Astrocyte (in vitro differentiated cells and primary cell): ENCODE results near the gene NUP210. TPM values are rescaled to one million over a fixed set of nuclear protein-coding genes. Genes with fewer than 3 reads are reported as not detected.
A peak's percentile ranks its signal among the peaks of the same experiment; 100 is the strongest.
"Not testable (repeated sequence)": the region's sequence is repeated elsewhere in the genome, so short reads cannot be mapped to it uniquely, and the experiment has no call there.

Experiments used
- DNase-seq: peaks from one replicate; pipeline ENCODE4 v3.0.0-alpha.2; 2010; ENCODE audit warnings: low read depth
- FAIRE-seq: peaks from 2 replicates; lab custom pipeline; 2011; peaks lifted over from hg19 to GRCh38; lab: Jason Lieb, UNC
- H2AFZ ChIP-seq: 2 replicates; pipeline ENCODE4 v1.6.0; 2012; ENCODE audit warnings: low read depth, low read length, inconsistent platforms
- H3K27ac ChIP-seq: 2 replicates; pipeline ENCODE4 v1.5.1; 2011; ENCODE audit warnings: low read depth, low read length, inconsistent platforms
- H3K27me3 ChIP-seq: 2 replicates; pipeline ENCODE4 v1.6.0; 2011; ENCODE audit warnings: low read length, inconsistent platforms; ENCODE audit not compliant: insufficient read depth
- H3K36me3 ChIP-seq: 2 replicates; pipeline ENCODE4 v1.5.1; 2011; ENCODE audit warnings: low read length, inconsistent platforms; ENCODE audit not compliant: insufficient read depth
- H3K4me1 ChIP-seq: 2 replicates; pipeline ENCODE4 v1.5.1; 2011; ENCODE audit warnings: low read length, inconsistent platforms; ENCODE audit not compliant: insufficient read depth
- H3K4me2 ChIP-seq: 2 replicates; pipeline ENCODE4 v1.6.0; 2012; ENCODE audit warnings: low read length, inconsistent platforms
- H3K4me3 ChIP-seq: 2 replicates; pipeline ENCODE4 v1.5.1; 2011; ENCODE audit warnings: low read depth, mild to moderate bottlenecking, low read length, inconsistent platforms; ENCODE audit not compliant: insufficient read depth
- H3K79me2 ChIP-seq: 2 replicates; pipeline ENCODE4 v1.6.0; 2012; ENCODE audit warnings: mild to moderate bottlenecking, low read length, inconsistent platforms; ENCODE audit not compliant: insufficient read depth
- H3K9ac ChIP-seq: 2 replicates; pipeline ENCODE4 v1.6.0; 2012; ENCODE audit warnings: mild to moderate bottlenecking, low read length, inconsistent platforms
- H3K9me3 ChIP-seq: 2 replicates; pipeline ENCODE4 v1.5.1; 2012; ENCODE audit warnings: low read depth, mild to moderate bottlenecking, low read length, inconsistent platforms; ENCODE audit not compliant: insufficient read depth
- H4K20me1 ChIP-seq: 2 replicates; pipeline ENCODE4 v1.6.0; 2012; ENCODE audit warnings: low read length, inconsistent platforms; ENCODE audit not compliant: insufficient read depth
- H3K27ac Mint-ChIP-seq: one replicate; pipeline ENCODE4 v1.8.0; 2021; ENCODE audit warnings: mild to moderate bottlenecking, mixed read lengths; ENCODE audit not compliant: unreplicated experiment
- H3K27me3 Mint-ChIP-seq: one replicate; pipeline ENCODE4 v1.8.0; 2021; ENCODE audit warnings: low read depth, mixed read lengths; ENCODE audit not compliant: unreplicated experiment
- H3K36me3 Mint-ChIP-seq: one replicate; pipeline ENCODE4 v1.8.0; 2021; ENCODE audit warnings: low read depth, mixed read lengths; ENCODE audit not compliant: unreplicated experiment
- H3K4me1 Mint-ChIP-seq: one replicate; pipeline ENCODE4 v1.8.0; 2021; ENCODE audit warnings: low read depth, mixed read lengths; ENCODE audit not compliant: unreplicated experiment
- H3K4me3 Mint-ChIP-seq: one replicate; pipeline ENCODE4 v1.8.0; 2021; ENCODE audit warnings: mild to moderate bottlenecking, moderate library complexity, mixed read lengths; ENCODE audit not compliant: unreplicated experiment
- H3K9me3 Mint-ChIP-seq: one replicate; pipeline ENCODE4 v1.8.0; 2021; ENCODE audit warnings: mild to moderate bottlenecking, mixed read lengths; ENCODE audit not compliant: unreplicated experiment
- CTCF ChIP-seq: IDR thresholded peaks from 2 replicates; pipeline ENCODE4 v1.5.1; 2011; ENCODE audit warnings: low read depth, mild to moderate bottlenecking, inconsistent platforms, low read length, moderate library complexity; ENCODE audit not compliant: insufficient read depth
- EZH2 ChIP-seq: IDR thresholded peaks from 2 replicates; pipeline ENCODE4 v1.6.1; 2012; ENCODE audit warnings: mild to moderate bottlenecking, low read length, inconsistent platforms; ENCODE audit not compliant: insufficient read depth
- total RNA-seq: library from RNA; stranded (reverse); gene quantifications from 2 replicates; pipeline ENCODE4 v1.2.1, GENCODE V29; 2021

The NUP210 gene
- total RNA-seq, 1 donor from 2014 or later: 1.2 TPM

GRCh38 chr3:13452490-13453335 is 32.6 kb upstream of the NUP210 start:
- no peaks in the 10 kb centered on the region for H3K27me3 ChIP-seq
- no peak overlapping the region for H3K27ac ChIP-seq
- no peaks in the 10 kb centered on the region for H3K36me3 ChIP-seq
- Mint-ChIP-seq H3K27ac (no peak overlapping the region), H3K9me3 (no peaks in the 10 kb centered on the region), H3K4me1 (no peaks in the 10 kb centered on the region), H3K4me3 (no peak overlapping the region), H3K36me3 (no peaks in the 10 kb centered on the region), H3K27me3 (no peaks in the 10 kb centered on the region)
- H4K20me1 ChIP-seq: no peaks in the 10 kb centered on the region
- H3K79me2 ChIP-seq: no peaks in the 10 kb centered on the region
- H2AFZ ChIP-seq: peak overlapping the region; percentile 11
- no peaks in the 10 kb centered on the region for H3K4me1 ChIP-seq
- no peak for FAIRE-seq
- no peak for TF ChIP-seq EZH2
- TF ChIP-seq CTCF: peak; percentile 71
- H3K4me3 ChIP-seq: no peak overlapping the region
- H3K9me3 ChIP-seq: no peaks in the 10 kb centered on the region
- peak; percentile 30 for DNase-seq
- H3K4me2 ChIP-seq: peak overlapping the region; percentile 87
- H3K9ac ChIP-seq: no peak overlapping the region

- H3K4me1 Mint-ChIP-seq: no peaks in the 10 kb centered on the region
- Histone ChIP-seq H3K9ac (peak overlapping the region; percentile 68), H3K36me3 (no peaks in the 10 kb centered on the region), H3K4me1 (no peaks in the 10 kb centered on the region), H3K4me2 (peak overlapping the region; percentile 87), H3K4me3 (peak overlapping the region; percentile 75), H3K9me3 (no peaks in the 10 kb centered on the region), H3K79me2 (no peaks in the 10 kb centered on the region), H2AFZ (peak overlapping the region; percentile 98), H3K27me3 (no peaks in the 10 kb centered on the region), H4K20me1 (no peaks in the 10 kb centered on the region), H3K27ac (peak overlapping the region; percentile 27)
- H3K27ac Mint-ChIP-seq: peak overlapping the region; percentile 76
- TF ChIP-seq CTCF (no peak), EZH2 (no peak)
- peaks cover 2% of the 10 kb centered on the region for H3K36me3 Mint-ChIP-seq
- H3K9me3 Mint-ChIP-seq: no peaks in the 10 kb centered on the region
- no peak for FAIRE-seq
- peak; percentile 33 for DNase-seq
- H3K4me3 Mint-ChIP-seq: peak overlapping the region; percentile 92
- no peaks in the 10 kb centered on the region for H3K27me3 Mint-ChIP-seq
These were observed 31.2 kb upstream of the NUP210 start for GRCh38 chr3:13451301-13451673.

GRCh38 chr3:13442882-13443281 is 22.8 kb upstream of the NUP210 start:
- H3K4me1 ChIP-seq, H3K4me2 ChIP-seq, H3K79me2 ChIP-seq, H3K27me3 ChIP-seq, H3K9ac ChIP-seq, H4K20me1 ChIP-seq, H3K27ac Mint-ChIP-seq, H3K27me3 Mint-ChIP-seq, H3K9me3 ChIP-seq, H3K4me1 Mint-ChIP-seq, DNase-seq, H3K36me3 Mint-ChIP-seq, H3K27ac ChIP-seq, H3K4me3 ChIP-seq, H3K9me3 Mint-ChIP-seq, FAIRE-seq, H2AFZ ChIP-seq, H3K4me3 Mint-ChIP-seq, H3K36me3 ChIP-seq: not testable (repeated sequence)
